Sigmoid colon (tissue), 7 donors: ENCODE measurements around the gene SF3B1. TPM values are rescaled to one million over a fixed set of nuclear protein-coding genes. Genes with fewer than 3 reads are reported as not detected.
"Not testable (repeated sequence)": the region's sequence is repeated elsewhere in the genome, so short reads cannot be mapped to it uniquely, and the experiment has no call there.

Source experiments
- DNase-seq: peaks from one replicate; pipeline ENCODE4 v3.0.0-alpha.2; 2019
- H3K27ac ChIP-seq, 4 donors: fragments of 200-600 bp; sonication (generic); one replicate each; pipeline ENCODE4 v1.5.1; 2016 to 2019; ENCODE audit warnings: mild to moderate bottlenecking in 1 of 4
- H3K27me3 ChIP-seq, 3 donors: fragments of 200-600 bp; sonication (generic); one replicate each; pipeline ENCODE4 v1.5.1; 2019; ENCODE audit warnings: mild to moderate bottlenecking in 1 of 3
- H3K36me3 ChIP-seq, 4 donors: fragments of 200-600 bp; sonication (generic); one replicate each; pipeline ENCODE4 v1.5.1; 2016 to 2019
- H3K4me1 ChIP-seq, 4 donors: fragments of 200-600 bp; sonication (generic); one replicate each; pipeline ENCODE4 v1.5.1; 2017 to 2019
- H3K4me3 ChIP-seq, 4 donors: fragments of 200-600 bp; sonication (generic); one replicate each; pipeline ENCODE4 v1.5.1; 2017 to 2019; ENCODE audit warnings: mild to moderate bottlenecking in 2 of 4, moderate library complexity in 1 of 4
- H3K9me3 ChIP-seq, 4 donors: fragments of 200-600 bp in 3 of 4; sonication (generic) in 3 of 4; one replicate each; pipeline versions ENCODE4 v1.5.1 to v1.6.1; 2013 to 2019
- CTCF ChIP-seq, 4 experiments: fragments of 450-650 bp in 3 of 4; fragments of 200-600 bp in 1 of 4; IDR thresholded peaks; one replicate each; pipeline ENCODE4 v1.5.1; 2016 to 2019; ENCODE audit warnings: antibody characterized with exemption in 4 of 4, mild to moderate bottlenecking in 3 of 4, moderate library complexity in 2 of 4
- EP300 ChIP-seq, 4 donors: sonication (generic); formaldehyde crosslinking; IDR thresholded peaks; one replicate each; pipeline ENCODE4 v1.6.1; 2017; ENCODE audit warnings: antibody characterized with exemption in 4 of 4
- POLR2A ChIP-seq, 2 donors: fragments of 450-650 bp; IDR thresholded peaks; one replicate each; pipeline ENCODE4 v1.6.1; 2016; ENCODE audit warnings: antibody characterized with exemption in 2 of 2, mild to moderate bottlenecking in 2 of 2, moderate library complexity in 2 of 2
- POLR2AphosphoS5 ChIP-seq, 4 donors: sonication (generic); formaldehyde crosslinking; IDR thresholded peaks; one replicate each; pipeline ENCODE4 v1.6.1; 2017; ENCODE audit warnings: antibody characterized with exemption in 4 of 4
- WGBS, 2 donors: extraction: QIAGEN DNeasy Blood & Tissue Kit; methylation state at CpG; one replicate each; pipeline ENCODE4 v1.1.7; 2013; 5-methylcytosine and 5-hydroxymethylcytosine counted together
- intact Hi-C: fragments of 100-400 bp; cut with DNase I; formaldehyde crosslinking; loops from one replicate; pipeline ENCODE4 v1.15.1; 2023
- polyA plus RNA-seq, 3 donors: library from polyadenylated mRNA; stranded (reverse); fragments of 200-250 nt; gene quantifications; one replicate each; pipeline ENCODE4 v1.2.3, GENCODE V29; 2013
- total RNA-seq, 4 donors: library from RNA; depleted of rRNA; stranded (reverse); fragments of >200 nt; gene quantifications; one replicate each; pipeline ENCODE4 v1.1.0, GENCODE V29; 2016
- donor health status: healthy with polysubstance abuse.
- donor health status: Bipolar disorder and iron deficiency.
- donor health status: healthy.

The SF3B1 gene
- total and polyA plus RNA-seq, 7 donors = 61.5 to 475 (median 258) TPM

- WGBS, 2 donors = 56 to 81% methylated on average over 2 of the region's 2 CpGs
- no peak for TF ChIP-seq POLR2AphosphoS5 (IDR thresholded peaks at IDR 0.05)
- TF ChIP-seq CTCF (IDR thresholded peaks at IDR 0.05) = no peak
- TF ChIP-seq POLR2A (IDR thresholded peaks at IDR 0.05) = no peak
- TF ChIP-seq EP300 (IDR thresholded peaks at IDR 0.05) = no peak
- DNase-seq = no peak
- Histone ChIP-seq H3K27me3 (no peaks in the 10 kb centered on the region), H3K9me3 (no peaks in the 10 kb centered on the region), H3K27ac (peak overlapping the region in 3 of 4 donors; percentile 97 to 100 (median 100)), H3K4me3 (peak overlapping the region in 3 of 4 donors; percentile 72 to 96 (median 90)), H3K4me1 (peaks cover 0 to 23% (median 19%) of the 10 kb centered on the region in 4 donors), H3K36me3 (peaks cover 0 to 4% (median 0%) of the 10 kb centered on the region in 4 donors)
- intact Hi-C loops = loop anchor here (5.0 to 10.0 kb wide), 2 partner anchors 62 to 250 kb away; partner anchors contain the start of genes MARS2 and MOB4
Measured at GRCh38 chr2:197454923-197455322, 20.1 kb upstream of the SF3B1 start.

GRCh38 chr2:197453914-197454398 is 19.1 kb upstream of the SF3B1 start:
- no peaks in the 10 kb centered on the region for H3K27me3 ChIP-seq
- intact Hi-C loops = loop anchor here (1.0 to 10.0 kb wide), 4 partner anchors 20 to 251 kb away; partner anchors contain the start of genes HSPD1, MARS2 and MOB4
- H3K27ac ChIP-seq = peak overlapping the region; percentile 97 to 100 (median 99)
- H3K36me3 ChIP-seq = no peaks in the 10 kb centered on the region
- peak overlapping the region; percentile 72 to 99 (median 93) for H3K4me3 ChIP-seq
- peak; percentile 93 for DNase-seq
- no peaks in the 10 kb centered on the region for H3K9me3 ChIP-seq
- peaks cover 0 to 21% (median 19%) of the 10 kb centered on the region in 4 donors for H3K4me1 ChIP-seq
- 0 to 1% methylated on average over 11 of the region's 11 CpGs for WGBS, 2 donors
- no peak for TF ChIP-seq CTCF (IDR thresholded peaks at IDR 0.05)
- TF ChIP-seq EP300 (IDR thresholded peaks at IDR 0.05) = no peak
- TF ChIP-seq POLR2A (IDR thresholded peaks at IDR 0.05) = peak in 1 of 2 donors; percentile 30
- TF ChIP-seq POLR2AphosphoS5 (IDR thresholded peaks at IDR 0.05) = peak in 2 of 4 donors; percentile 49 to 83

- H3K27ac ChIP-seq = peak within 1 kb of the TSS; percentile 97 to 100 (median 99)
- TF ChIP-seq POLR2A (IDR thresholded peaks at IDR 0.05) = peak; percentile 86 to 89
- TF ChIP-seq CTCF (IDR thresholded peaks at IDR 0.05) = peak in 1 of 4 experiments; percentile 10
- TF ChIP-seq POLR2AphosphoS5 (IDR thresholded peaks at IDR 0.05) = peak; percentile 96 to 97 (median 96)
- peak in 2 of 4 donors; percentile 25 to 41 for TF ChIP-seq EP300 (IDR thresholded peaks at IDR 0.05)
- H3K4me3 ChIP-seq = peak within 1 kb of the TSS; percentile 72 to 99 (median 93)
- peak; percentile 100 for DNase-seq
- H3K27me3 ChIP-seq = no peaks in the 10 kb centered on the region
- H3K4me1 ChIP-seq = peaks cover 0 to 20% (median 18%) of the 10 kb centered on the region in 4 donors
- 0% methylated on average over 70 of the region's 70 CpGs for WGBS, 2 donors
- intact Hi-C loops = loop anchor here (1.0 to 10.0 kb wide), 4 partner anchors 19 to 251 kb away; partner anchors contain the start of genes HSPD1, MARS2 and MOB4
- no peaks in the 10 kb centered on the region for H3K9me3 ChIP-seq
- no peaks in the 10 kb centered on the region for H3K36me3 ChIP-seq
Measured at GRCh38 chr2:197453123-197453913, 18.5 kb upstream of the SF3B1 start, which contains the start of gene COQ10B. TSS of gene COQ10B (plus strand) at chr2:197453552. CDS start at chr2:197453561, 9 bp downstream.

- intact Hi-C loops = loop anchor here (1.0 to 10.0 kb wide), 4 partner anchors 18 to 252 kb away; partner anchors contain the start of genes HSPD1, MARS2 and MOB4
- Histone ChIP-seq H3K4me3 (peak overlapping the region; percentile 72 to 99 (median 93)), H3K36me3 (no peaks in the 10 kb centered on the region), H3K27me3 (no peaks in the 10 kb centered on the region), H3K4me1 (peaks cover 0 to 20% (median 18%) of the 10 kb centered on the region in 4 donors), H3K27ac (peak overlapping the region; percentile 95 to 100 (median 98)), H3K9me3 (no peaks in the 10 kb centered on the region)
- 1 to 3% methylated on average over 11 of the region's 11 CpGs for WGBS, 2 donors
- no peak for TF ChIP-seq CTCF (IDR thresholded peaks at IDR 0.05)
- TF ChIP-seq POLR2AphosphoS5 (IDR thresholded peaks at IDR 0.05) = no peak
- TF ChIP-seq EP300 (IDR thresholded peaks at IDR 0.05) = no peak
- TF ChIP-seq POLR2A (IDR thresholded peaks at IDR 0.05) = no peak
- DNase-seq = no peak
Measured at GRCh38 chr2:197452754-197453122, 17.9 kb upstream of the SF3B1 start.

- H3K27ac ChIP-seq, H3K9me3 ChIP-seq, H3K36me3 ChIP-seq, H3K4me3 ChIP-seq, H3K27me3 ChIP-seq, DNase-seq: not testable (repeated sequence)
- peaks cover 0 to 20% (median 18%) of the 10 kb centered on the region in 4 donors for H3K4me1 ChIP-seq
- intact Hi-C loops = loop anchor here (5.0 to 10.0 kb wide), 2 partner anchors 66 to 254 kb away; partner anchors contain the start of genes MARS2 and MOB4
- 78 to 91% methylated on average over 6 of the region's 6 CpGs for WGBS, 2 donors
Measured at GRCh38 chr2:197450935-197451358, 16.1 kb upstream of the SF3B1 start.
